Measurements from ENCODE around the gene IGSF10. TPM values are rescaled to one million over a fixed set of nuclear protein-coding genes. Genes with fewer than 3 reads are reported as not detected.

IGSF10 gene
- total RNA-seq, 5 donors from 2014 or later (not counting 1 experiment from before 2014, with no cell fraction given): 0.03 to 0.15 (median 0.09) TPM; not detected in 2

GRCh38 chr3:151479452-151479851, 18.6 kb upstream of the IGSF10 start:
- Histone ChIP-seq H3K27me3 (replicated peaks in 1 of 2; ENCODE audit: control insufficient read depth in 2 of 2, extremely low read depth in 1 of 2, insufficient read depth in 2 of 2, low read length in 1 of 2) (peaks cover 0 to 21% of the 10 kb centered on the region in 2 experiments), H3K36me3 (ENCODE audit: control insufficient read depth in 2 of 2, extremely low read depth in 1 of 2, insufficient read depth in 1 of 2, low read length in 1 of 2) (no peaks in the 10 kb centered on the region), H3K27ac (ENCODE audit: low read length) (no peak overlapping the region), H3K9me3 (no peaks in the 10 kb centered on the region), H3K4me3 (ENCODE audit: control insufficient read depth in 1 of 2, extremely low read depth in 1 of 2, low read length in 1 of 2) (no peak overlapping the region), H3K4me1 (ENCODE audit: control insufficient read depth in 1 of 2, extremely low read depth in 1 of 2, insufficient read depth in 2 of 2, low read length in 2 of 2) (no peaks in the 10 kb centered on the region)
- ATAC-seq (replicated peaks in 1 of 4): no peak
- H3K9me3 Mint-ChIP-seq: peaks cover 6 to 19% (median 13%) of the 10 kb centered on the region in 3 donors
- no peaks in the 10 kb centered on the region for H3K36me3 Mint-ChIP-seq
- H3K4me1 Mint-ChIP-seq: no peaks in the 10 kb centered on the region
- WGBS (ENCODE audit: insufficient coverage): no CpG with 5 or more reads among the region's 1 CpG
- H3K27me3 Mint-ChIP-seq: peaks cover 11 to 12% of the 10 kb centered on the region in 2 donors
- CTCF ChIA-PET: interaction anchor here in 1 of 2 donors (1.0 kb wide), 1 partner anchor 9 kb away, joined by 3 read pairs; no protein-coding TSS in a partner anchor
- no peak overlapping the region for H3K27ac Mint-ChIP-seq
- POLR2A ChIA-PET: no interaction called here
- H3K4me3 Mint-ChIP-seq: no peak overlapping the region
- DNase-seq: no peak

- POLR2A ChIA-PET: no interaction called here
- Mint-ChIP-seq H3K27me3 (peaks cover 8 to 12% of the 10 kb centered on the region in 2 donors), H3K27ac (no peak overlapping the region), H3K9me3 (peaks cover 6 to 18% (median 11%) of the 10 kb centered on the region in 3 donors), H3K4me3 (no peak overlapping the region), H3K36me3 (no peaks in the 10 kb centered on the region), H3K4me1 (no peaks in the 10 kb centered on the region)
- WGBS (ENCODE audit: insufficient coverage): no CpG with 5 or more reads among the region's 1 CpG
- DNase-seq: no peak
- peaks cover 0 to 13% of the 10 kb centered on the region in 2 experiments for H3K27me3 ChIP-seq (replicated peaks in 1 of 2; ENCODE audit: control insufficient read depth in 2 of 2, extremely low read depth in 1 of 2, insufficient read depth in 2 of 2, low read length in 1 of 2)
- H3K9me3 ChIP-seq: no peaks in the 10 kb centered on the region
- H3K27ac ChIP-seq (ENCODE audit: low read length): no peak overlapping the region
- CTCF ChIA-PET: no interaction called here
- no peak for ATAC-seq (replicated peaks in 1 of 4)
- no peak overlapping the region for H3K4me3 ChIP-seq (ENCODE audit: control insufficient read depth in 1 of 2, extremely low read depth in 1 of 2, low read length in 1 of 2)
- H3K36me3 ChIP-seq (ENCODE audit: control insufficient read depth in 2 of 2, extremely low read depth in 1 of 2, insufficient read depth in 1 of 2, low read length in 1 of 2): no peaks in the 10 kb centered on the region
- H3K4me1 ChIP-seq (ENCODE audit: control insufficient read depth in 1 of 2, extremely low read depth in 1 of 2, insufficient read depth in 2 of 2, low read length in 2 of 2): no peaks in the 10 kb centered on the region
These were observed 17.5 kb upstream of the IGSF10 start for GRCh38 chr3:151478335-151478697.

GRCh38 chr3:151477591-151478334, 16.9 kb upstream of the IGSF10 start:
- H3K27ac Mint-ChIP-seq: no peak overlapping the region
- DNase-seq: no peak
- peaks cover 7 to 12% of the 10 kb centered on the region in 2 donors for H3K27me3 Mint-ChIP-seq
- H3K9me3 ChIP-seq: no peaks in the 10 kb centered on the region
- peaks cover 6 to 13% (median 9%) of the 10 kb centered on the region in 3 donors for H3K9me3 Mint-ChIP-seq
- H3K4me3 Mint-ChIP-seq: no peak overlapping the region
- no peaks in the 10 kb centered on the region for H3K36me3 ChIP-seq (ENCODE audit: control insufficient read depth in 2 of 2, extremely low read depth in 1 of 2, insufficient read depth in 1 of 2, low read length in 1 of 2)
- ChIA-PET POLR2A (no interaction called here), CTCF (interaction anchor here in 1 of 2 donors (0.6 kb wide), 1 partner anchor 9 kb away, joined by 3 read pairs; no protein-coding TSS in a partner anchor)
- ATAC-seq (replicated peaks in 1 of 4): no peak
- H3K4me1 Mint-ChIP-seq: no peaks in the 10 kb centered on the region
- no peak overlapping the region for H3K27ac ChIP-seq (ENCODE audit: low read length)
- peaks cover 0 to 13% of the 10 kb centered on the region in 2 experiments for H3K27me3 ChIP-seq (replicated peaks in 1 of 2; ENCODE audit: control insufficient read depth in 2 of 2, extremely low read depth in 1 of 2, insufficient read depth in 2 of 2, low read length in 1 of 2)
- H3K4me3 ChIP-seq (ENCODE audit: control insufficient read depth in 1 of 2, extremely low read depth in 1 of 2, low read length in 1 of 2): no peak overlapping the region
- H3K36me3 Mint-ChIP-seq: no peaks in the 10 kb centered on the region
- H3K4me1 ChIP-seq (ENCODE audit: control insufficient read depth in 1 of 2, extremely low read depth in 1 of 2, insufficient read depth in 2 of 2, low read length in 2 of 2): no peaks in the 10 kb centered on the region
- WGBS (ENCODE audit: insufficient coverage): no CpG with 5 or more reads among the region's 2 CpGs

GRCh38 chr3:151476344-151477018, 15.6 kb upstream of the IGSF10 start:
- Mint-ChIP-seq H3K27ac (no peak overlapping the region), H3K27me3 (peaks cover 7 to 12% of the 10 kb centered on the region in 2 donors), H3K4me3 (no peak overlapping the region), H3K4me1 (no peaks in the 10 kb centered on the region), H3K9me3 (no peaks in the 10 kb centered on the region), H3K36me3 (no peaks in the 10 kb centered on the region)
- H3K27ac ChIP-seq (ENCODE audit: low read length): no peak overlapping the region
- ATAC-seq (replicated peaks in 1 of 4): no peak
- no peak for DNase-seq
- ChIA-PET CTCF (no interaction called here), POLR2A (no interaction called here)
- no peaks in the 10 kb centered on the region for H3K4me1 ChIP-seq (ENCODE audit: control insufficient read depth in 1 of 2, extremely low read depth in 1 of 2, insufficient read depth in 2 of 2, low read length in 2 of 2)
- no peak overlapping the region for H3K4me3 ChIP-seq (ENCODE audit: control insufficient read depth in 1 of 2, extremely low read depth in 1 of 2, low read length in 1 of 2)
- H3K9me3 ChIP-seq: no peaks in the 10 kb centered on the region
- no peaks in the 10 kb centered on the region for H3K36me3 ChIP-seq (ENCODE audit: control insufficient read depth in 2 of 2, extremely low read depth in 1 of 2, insufficient read depth in 1 of 2, low read length in 1 of 2)
- H3K27me3 ChIP-seq (replicated peaks in 1 of 2; ENCODE audit: control insufficient read depth in 2 of 2, extremely low read depth in 1 of 2, insufficient read depth in 2 of 2, low read length in 1 of 2): peaks cover 0 to 13% of the 10 kb centered on the region in 2 experiments
- 100% methylated on average over 2 of the region's 7 CpGs for WGBS (ENCODE audit: insufficient coverage)

- ATAC-seq (replicated peaks in 1 of 4) (peak in 1 of 4 experiments; percentile 47), DNase-seq (peak in 18 of 35 experiments; percentile 2 to 72 (median 15))
- Mint-ChIP-seq H3K4me3 (no peak overlapping the region), H3K27me3 (peaks cover 0 to 21% of the 10 kb centered on the region in 2 donors), H3K27ac (no peak overlapping the region), H3K4me1 (no peaks in the 10 kb centered on the region), H3K36me3 (no peaks in the 10 kb centered on the region), H3K9me3 (no peaks in the 10 kb centered on the region)
- WGBS (ENCODE audit: insufficient coverage): 60% methylated on average over 1 of the region's 9 CpGs
- POLR2A ChIA-PET: no interaction called here
- H3K27me3 ChIP-seq (replicated peaks in 1 of 2; ENCODE audit: control insufficient read depth in 2 of 2, extremely low read depth in 1 of 2, insufficient read depth in 2 of 2, low read length in 1 of 2): peaks cover 0 to 2% of the 10 kb centered on the region in 2 experiments
- H3K4me1 ChIP-seq (ENCODE audit: control insufficient read depth in 1 of 2, extremely low read depth in 1 of 2, insufficient read depth in 2 of 2, low read length in 2 of 2): no peaks in the 10 kb centered on the region
- H3K9me3 ChIP-seq: no peaks in the 10 kb centered on the region
- no peak overlapping the region for H3K4me3 ChIP-seq (ENCODE audit: control insufficient read depth in 1 of 2, extremely low read depth in 1 of 2, low read length in 1 of 2)
- no peaks in the 10 kb centered on the region for H3K36me3 ChIP-seq (ENCODE audit: control insufficient read depth in 2 of 2, extremely low read depth in 1 of 2, insufficient read depth in 1 of 2, low read length in 1 of 2)
- CTCF ChIA-PET: interaction anchor here (0.5 to 1.3 kb wide), 15 partner anchors 8 to 1102 kb away, joined by 3 to 10 read pairs (median 3); no protein-coding TSS in a partner anchor
- H3K27ac ChIP-seq (ENCODE audit: low read length): no peak overlapping the region
These were observed 7.5 kb upstream of the IGSF10 start for GRCh38 chr3:151468284-151468917.

- Histone ChIP-seq H3K27me3 (replicated peaks in 1 of 2; ENCODE audit: control insufficient read depth in 2 of 2, extremely low read depth in 1 of 2, insufficient read depth in 2 of 2, low read length in 1 of 2) (peaks cover 0 to 2% of the 10 kb centered on the region in 2 experiments), H3K4me1 (ENCODE audit: control insufficient read depth in 1 of 2, extremely low read depth in 1 of 2, insufficient read depth in 2 of 2, low read length in 2 of 2) (no peaks in the 10 kb centered on the region), H3K4me3 (ENCODE audit: control insufficient read depth in 1 of 2, extremely low read depth in 1 of 2, low read length in 1 of 2) (no peak overlapping the region), H3K9me3 (no peaks in the 10 kb centered on the region), H3K27ac (ENCODE audit: low read length) (no peak overlapping the region), H3K36me3 (ENCODE audit: control insufficient read depth in 2 of 2, extremely low read depth in 1 of 2, insufficient read depth in 1 of 2, low read length in 1 of 2) (no peaks in the 10 kb centered on the region)
- ATAC-seq (replicated peaks in 1 of 4) (no peak), DNase-seq (no peak)
- Mint-ChIP-seq H3K27me3 (peaks cover 1 to 21% of the 10 kb centered on the region in 2 donors), H3K4me3 (no peak overlapping the region), H3K9me3 (no peaks in the 10 kb centered on the region), H3K27ac (no peak overlapping the region), H3K36me3 (no peaks in the 10 kb centered on the region), H3K4me1 (no peaks in the 10 kb centered on the region)
- 60% methylated on average over 1 of the region's 1 CpG for WGBS (ENCODE audit: insufficient coverage)
- ChIA-PET POLR2A (interaction anchor here in 1 of 2 donors (0.7 kb wide), 1 partner anchor 458 kb away, joined by 3 read pairs; no protein-coding TSS in a partner anchor), CTCF (interaction anchor here (0.6 to 1.3 kb wide), 7 partner anchors 9 to 1057 kb away, joined by 3 to 5 read pairs (median 3); no protein-coding TSS in a partner anchor)
These were observed 6.2 kb upstream of the IGSF10 start for GRCh38 chr3:151467069-151467468.

Data from T-cell (primary cell).